Right hindlimb (tissue), 1 donor: ENCODE measurements around the gene KLHL10.
A peak's percentile ranks its signal among the peaks of the same experiment; 100 is the strongest.
"Not testable (repeated sequence)": the region's sequence is repeated elsewhere in the genome, so short reads cannot be mapped to it uniquely, and the experiment has no call there.

Experiments used
- DNase-seq: peaks from one replicate; pipeline ENCODE4 v3.0.0-alpha.2; 2018

KLHL10 gene

DNA sequence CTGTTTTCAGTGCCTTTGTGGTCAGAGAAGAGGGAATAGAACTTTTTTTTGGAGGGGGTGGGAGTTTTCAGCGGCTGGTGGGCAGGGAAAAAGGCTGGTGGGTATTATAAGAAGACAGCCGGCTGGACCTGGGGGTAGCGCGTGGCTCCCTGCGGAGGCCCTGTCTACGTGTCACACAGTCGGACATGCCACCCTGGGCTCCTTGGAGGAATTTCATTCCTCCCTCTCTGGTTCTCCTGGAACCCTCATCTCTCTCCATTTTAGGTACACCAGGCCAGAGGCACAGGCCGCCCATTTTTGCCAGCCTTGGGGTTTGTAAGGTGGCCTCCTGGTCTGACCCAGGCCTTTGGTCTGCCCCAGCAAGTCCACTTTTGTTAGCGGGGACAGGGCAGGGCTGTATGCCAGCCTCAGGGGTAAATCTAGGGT is 23.9 kb upstream of the KLHL10 start:
- no peak for DNase-seq

DNA sequence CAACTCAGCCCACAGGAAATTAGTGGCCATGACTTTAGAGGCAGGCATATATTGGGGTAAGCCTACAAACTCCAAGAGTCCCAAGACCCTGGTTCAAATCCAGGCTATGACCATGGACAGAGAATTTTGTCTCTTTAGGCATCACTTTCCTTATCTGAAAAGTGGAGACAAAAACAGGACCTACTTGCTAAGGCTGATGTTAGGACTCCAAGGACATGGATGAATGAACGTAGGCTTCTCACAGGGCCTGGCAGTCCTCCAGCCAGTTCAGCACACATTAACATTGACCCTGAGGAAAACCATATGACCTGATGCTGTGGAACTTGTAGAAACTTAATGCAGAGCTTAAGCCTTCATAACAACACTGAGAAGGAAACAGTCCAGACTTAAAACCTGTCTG is 23.4 kb upstream of the KLHL10 start:
- DNase-seq = no peak

DNA sequence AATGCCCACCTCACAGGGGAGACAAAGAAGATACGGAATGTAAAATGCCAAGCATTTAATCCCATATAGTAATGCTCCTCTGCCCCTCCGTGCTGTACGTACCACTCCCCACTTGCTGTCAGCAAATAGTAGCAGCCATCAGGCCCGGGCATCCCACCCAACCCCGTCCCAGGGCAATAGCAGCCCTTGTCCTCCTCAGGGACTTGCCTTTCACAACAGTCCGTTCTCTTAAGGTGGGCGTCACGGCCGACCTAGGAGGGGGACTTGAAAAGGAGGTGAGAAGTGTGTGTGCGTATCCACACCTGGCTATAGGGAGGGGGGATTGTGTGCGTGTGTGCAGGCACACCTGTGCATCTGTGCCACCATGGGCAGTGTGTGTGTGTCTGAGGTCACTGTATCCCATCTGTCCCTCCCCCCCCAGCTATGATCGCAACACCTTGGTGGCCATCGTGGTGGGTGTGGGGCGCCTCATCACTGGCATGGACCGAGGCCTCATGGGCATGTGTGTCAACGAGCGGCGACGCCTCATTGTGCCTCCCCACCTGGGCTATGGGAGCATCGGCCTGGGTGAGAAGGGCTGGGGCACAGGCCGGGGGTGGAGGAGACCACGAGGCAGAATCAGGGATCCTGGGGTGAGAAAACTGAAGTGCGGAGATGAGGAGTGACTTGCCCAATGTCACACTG is 20.8 kb upstream of the KLHL10 start:
- DNase-seq = no peak

DNA sequence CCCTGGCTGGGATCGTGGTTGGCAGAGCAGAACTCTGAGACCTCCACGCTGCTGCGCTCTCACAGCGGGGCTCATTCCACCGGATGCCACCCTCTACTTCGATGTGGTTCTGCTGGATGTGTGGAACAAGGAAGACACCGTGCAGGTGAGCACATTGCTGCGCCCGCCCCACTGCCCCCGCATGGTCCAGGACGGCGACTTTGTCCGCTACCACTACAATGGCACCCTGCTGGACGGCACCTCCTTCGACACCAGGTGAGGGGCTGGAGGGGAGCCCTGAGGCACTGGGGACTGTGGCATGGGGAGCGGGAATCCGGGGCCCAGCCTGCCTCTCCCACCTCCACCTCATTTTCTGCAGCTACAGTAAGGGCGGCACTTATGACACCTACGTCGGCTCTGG is 19.6 kb upstream of the KLHL10 start:
- DNase-seq = no peak

DNA sequence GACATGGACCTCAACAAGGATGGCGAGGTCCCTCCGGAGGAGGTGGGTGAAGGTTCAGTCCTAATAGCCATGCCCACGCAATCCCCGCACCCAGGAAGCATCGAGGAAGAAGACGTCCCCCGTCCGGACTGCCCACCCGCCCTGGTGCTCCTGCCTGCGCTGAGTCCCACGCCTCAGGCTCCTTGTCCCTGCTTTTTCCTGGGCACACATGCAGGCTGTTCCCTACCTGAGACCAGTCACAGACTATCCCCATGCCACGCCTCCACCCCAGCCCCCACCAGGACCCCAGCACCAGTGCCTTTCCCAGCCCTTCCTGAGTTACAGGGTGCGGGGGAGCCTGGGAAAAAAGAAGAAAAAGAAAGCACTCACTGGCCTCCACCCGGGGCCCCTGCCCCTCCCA is 15.8 kb upstream of the KLHL10 start:
- DNase-seq = no peak

DNA sequence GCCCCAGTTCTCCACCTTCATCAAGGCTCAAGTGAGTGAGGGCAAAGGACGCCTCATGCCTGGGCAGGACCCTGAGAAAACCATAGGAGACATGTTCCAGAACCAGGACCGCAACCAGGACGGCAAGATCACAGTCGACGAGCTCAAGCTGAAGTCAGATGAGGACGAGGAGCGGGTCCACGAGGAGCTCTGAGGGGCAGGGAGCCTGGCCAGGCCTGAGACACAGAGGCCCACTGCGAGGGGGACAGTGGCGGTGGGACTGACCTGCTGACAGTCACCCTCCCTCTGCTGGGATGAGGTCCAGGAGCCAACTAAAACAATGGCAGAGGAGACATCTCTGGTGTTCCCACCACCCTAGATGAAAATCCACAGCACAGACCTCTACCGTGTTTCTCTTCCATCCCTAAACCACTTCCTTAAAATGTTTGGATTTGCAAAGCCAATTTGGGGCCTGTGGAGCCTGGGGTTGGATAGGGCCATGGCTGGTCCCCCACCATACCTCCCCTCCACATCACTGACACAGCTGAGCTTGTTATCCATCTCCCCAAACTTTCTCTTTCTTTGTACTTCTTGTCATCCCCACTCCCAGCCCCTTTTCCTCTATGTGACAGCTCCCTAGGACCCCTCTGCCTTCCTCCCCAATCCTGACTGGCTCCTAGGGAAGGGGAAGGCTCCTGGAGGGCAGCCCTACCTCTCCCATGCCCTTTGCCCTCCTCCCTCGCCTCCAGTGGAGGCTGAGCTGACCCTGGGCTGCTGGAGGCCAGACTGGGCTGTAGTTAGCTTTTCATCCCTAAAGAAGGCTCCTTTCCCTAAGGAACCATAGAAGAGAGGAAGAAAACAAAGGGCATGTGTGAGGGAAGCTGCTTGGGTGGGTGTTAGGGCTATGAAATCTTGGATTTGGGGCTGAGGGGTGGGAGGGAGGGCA is 15.1 kb upstream of the KLHL10 start:
- no peak for DNase-seq

DNA sequence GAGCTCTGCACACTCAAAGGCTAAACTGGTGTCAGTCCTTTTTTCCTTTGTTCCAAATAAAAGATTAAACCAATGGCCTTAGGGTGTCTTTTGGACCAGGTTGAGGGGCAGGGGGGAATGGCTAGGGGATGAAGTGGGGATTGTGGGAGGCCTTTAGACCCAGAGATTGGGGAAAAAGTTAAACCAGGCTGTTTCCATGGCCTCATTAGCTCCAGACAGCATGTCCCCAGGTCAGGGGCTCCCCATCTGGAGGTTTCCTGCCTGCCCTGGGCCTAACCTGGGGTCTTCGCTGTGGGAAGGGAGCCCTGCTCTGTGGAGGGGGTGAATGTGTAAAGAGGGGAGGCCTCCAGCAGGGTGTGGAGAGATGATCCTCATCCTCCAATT is 14.5 kb upstream of the KLHL10 start:
- no peak for DNase-seq

DNA sequence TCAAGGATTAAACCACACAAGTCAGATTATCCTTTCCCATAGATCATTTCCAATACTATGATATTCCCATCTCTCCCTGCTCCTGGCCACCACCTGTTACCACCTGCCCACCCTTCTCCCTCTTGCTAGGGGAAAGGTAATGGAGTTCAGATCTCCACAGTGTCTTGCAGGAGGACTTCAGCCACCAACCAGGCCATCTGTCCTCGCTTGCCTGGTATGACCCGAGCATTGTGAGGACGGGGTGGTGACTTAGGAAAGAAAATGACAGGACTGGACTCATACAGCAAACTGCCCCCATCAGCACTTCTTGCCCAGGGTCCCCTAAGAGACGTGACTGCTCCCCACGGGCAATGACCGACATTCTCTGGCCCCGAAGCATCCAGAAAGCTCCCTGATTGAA is 14.0 kb upstream of the KLHL10 start:
- DNase-seq = no peak

DNA sequence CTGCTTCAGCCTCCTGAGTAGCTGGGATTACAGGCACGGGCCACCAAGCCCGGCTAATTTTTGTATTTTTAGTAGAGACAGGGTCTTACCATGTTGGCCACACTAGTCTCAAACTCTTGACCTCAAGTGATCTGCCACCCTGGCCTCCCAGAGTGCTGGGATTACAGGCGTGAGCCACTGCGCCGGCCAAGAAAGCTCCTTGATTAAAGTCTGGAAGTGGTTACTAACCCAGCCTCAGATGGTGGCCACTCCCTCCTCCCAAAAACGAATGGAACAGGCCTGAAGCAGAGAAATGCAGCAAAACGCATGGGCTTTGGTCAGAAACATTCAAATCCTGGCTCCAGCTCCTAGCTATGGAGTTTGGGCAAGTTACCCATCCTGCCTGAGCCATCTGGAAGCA is 13.5 kb upstream of the KLHL10 start:
- DNase-seq = peak; percentile 30

DNA sequence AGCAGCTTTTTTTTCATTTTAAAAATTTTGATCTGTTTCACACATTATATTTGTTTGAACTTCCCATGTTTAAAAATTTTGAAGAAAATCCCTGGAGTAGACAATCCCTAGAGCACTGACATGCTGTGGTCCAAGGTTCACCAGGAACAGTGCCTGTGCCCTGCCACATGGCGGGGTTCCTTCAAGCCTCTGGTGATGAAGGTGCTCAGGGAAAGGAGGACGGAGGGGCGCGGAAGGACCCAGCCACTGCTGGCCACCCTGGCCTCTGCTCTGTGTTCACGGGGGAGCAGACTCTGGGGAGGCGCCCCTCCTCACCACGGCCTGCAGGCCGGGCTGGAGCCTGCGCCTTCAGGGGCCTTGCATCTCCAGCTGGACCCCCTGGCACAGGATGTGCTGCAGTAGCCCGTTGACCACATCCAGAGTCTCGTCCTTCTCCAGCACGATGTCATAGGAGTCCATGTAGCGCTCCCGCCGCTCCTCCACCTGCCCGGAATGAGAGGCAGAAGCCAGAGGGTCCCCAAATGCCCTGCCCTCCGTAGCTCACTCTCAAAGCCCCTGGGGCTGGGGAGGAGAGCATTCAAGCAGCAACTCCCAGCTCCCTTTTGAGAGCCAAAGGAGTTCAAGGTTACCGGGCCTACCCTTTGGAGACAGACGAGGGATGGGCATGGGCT is 12.3 kb upstream of the KLHL10 start:
- no peak for DNase-seq

DNA sequence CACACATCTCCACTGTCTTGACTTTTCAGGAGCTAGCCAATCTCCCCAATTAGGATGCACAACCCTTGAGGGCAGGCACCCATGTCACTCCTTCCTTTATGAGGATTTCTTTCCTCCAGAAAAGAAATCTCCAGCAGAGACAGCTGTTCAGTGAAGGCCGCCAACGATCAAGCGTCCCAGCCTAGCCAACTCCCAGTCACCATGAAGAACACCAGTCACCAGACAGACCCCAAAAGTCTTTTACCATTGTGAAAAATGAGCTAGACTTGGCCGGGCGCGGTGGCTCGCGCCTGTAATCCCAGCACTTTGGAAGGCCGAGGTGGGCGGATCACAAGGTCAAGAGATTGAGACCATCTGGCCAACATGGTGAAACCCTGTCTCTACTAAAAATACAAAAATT is 7.7 kb upstream of the KLHL10 start:
- DNase-seq = not testable (repeated sequence)

DNA sequence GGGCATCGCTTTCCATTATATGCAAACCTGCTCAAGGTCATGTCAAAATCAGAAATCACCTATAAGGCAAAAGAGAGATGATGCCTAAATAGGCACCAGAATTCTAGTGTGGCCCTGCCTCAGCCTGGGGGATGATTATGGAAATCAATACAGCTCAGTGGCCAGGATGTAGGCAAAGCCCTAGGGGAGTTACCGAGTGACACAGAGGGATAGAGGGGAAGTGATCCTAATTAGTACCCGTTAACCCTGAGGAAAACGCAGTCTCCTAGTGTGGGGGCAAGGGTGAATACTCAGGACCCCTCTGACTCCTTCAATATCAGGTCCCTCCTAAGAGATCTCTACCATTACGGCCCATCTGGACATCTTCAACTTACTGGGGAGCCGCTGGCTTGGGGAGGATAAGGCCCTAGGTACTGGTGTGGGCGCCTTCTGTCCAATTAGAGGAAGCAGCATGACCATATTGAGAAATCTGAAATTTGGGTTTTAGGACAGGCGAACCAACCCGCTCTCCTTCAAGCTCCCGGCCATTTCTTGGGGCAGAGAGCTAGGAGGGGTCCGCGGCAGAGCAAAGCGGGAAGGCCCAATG is 2.3 kb upstream of the KLHL10 start:
- DNase-seq = no peak

DNA sequence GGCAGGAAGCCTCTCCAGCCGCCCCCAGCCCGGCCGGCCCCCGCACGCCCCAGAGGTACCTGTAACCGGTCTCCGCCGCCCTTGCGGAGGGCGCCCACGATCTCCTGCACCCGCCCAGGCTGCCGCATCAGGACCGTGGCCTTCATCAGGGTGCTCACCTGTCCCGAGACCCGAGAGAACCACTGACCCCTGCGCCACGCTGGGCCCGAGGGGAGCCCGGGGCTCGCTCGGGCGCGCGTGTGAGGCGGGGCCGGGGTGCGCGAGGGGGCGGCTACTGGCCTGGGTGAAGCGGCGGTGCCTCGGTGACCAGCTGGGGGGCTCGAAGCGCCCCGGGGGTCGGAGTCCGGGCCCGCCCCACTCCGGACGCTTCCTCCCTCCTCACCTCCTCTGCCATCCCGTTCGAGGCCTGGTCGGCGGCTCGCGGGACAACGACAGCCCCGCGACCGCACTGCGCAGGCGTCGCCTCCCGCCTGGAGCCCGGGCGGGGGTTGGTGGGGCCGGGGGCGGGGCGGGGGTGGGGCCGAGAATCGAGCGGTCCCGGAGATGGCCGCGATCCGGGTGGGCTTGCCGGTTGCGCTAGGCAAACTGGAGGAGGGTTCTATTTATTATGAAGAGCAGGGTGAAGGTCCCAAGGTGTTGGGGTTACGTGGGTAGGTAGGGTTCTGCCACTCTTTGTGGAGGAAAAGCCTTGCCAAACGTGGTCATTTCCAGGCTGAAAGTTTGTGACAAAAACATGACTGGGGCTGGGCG is 1.6 kb upstream of the KLHL10 start, which contains the start of gene NT5C3B:
TSS of gene NT5C3B (minus strand) at position 433 of the 750 bp plus-strand sequence. CDS start at position 394, 39 bp downstream.
- peak; percentile 83 for DNase-seq

DNA sequence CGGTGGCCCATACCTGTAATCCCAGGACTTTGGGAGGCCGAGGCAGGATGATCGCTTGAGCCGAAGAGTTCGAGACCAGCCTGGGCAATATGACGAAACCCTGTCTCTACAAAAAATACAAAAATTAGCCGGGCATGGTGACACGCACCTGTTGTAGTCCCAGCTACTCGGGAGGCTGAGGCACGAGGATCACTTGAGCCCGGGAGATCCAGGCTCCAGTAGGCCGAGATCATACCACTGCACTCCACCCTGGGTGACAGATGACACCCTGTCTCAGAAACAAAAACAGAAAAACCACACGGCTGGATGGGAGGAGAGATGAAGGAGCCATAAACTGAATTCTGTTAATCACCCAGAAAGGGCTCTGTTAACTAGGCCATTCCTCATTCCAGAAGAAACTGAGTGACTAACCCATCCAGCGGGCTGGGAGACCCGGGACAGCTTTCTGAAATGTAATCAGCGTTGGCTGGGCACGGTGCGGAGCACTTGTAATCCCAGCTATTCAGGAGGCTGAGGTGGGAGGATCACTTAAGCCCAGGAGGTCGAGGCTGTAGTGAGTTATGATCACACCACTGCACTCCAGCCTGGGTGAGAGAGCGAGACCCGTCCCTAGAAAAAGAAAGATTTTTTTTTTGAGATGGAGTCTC is 952 bp upstream of the KLHL10 start:
- no peak for DNase-seq

DNA sequence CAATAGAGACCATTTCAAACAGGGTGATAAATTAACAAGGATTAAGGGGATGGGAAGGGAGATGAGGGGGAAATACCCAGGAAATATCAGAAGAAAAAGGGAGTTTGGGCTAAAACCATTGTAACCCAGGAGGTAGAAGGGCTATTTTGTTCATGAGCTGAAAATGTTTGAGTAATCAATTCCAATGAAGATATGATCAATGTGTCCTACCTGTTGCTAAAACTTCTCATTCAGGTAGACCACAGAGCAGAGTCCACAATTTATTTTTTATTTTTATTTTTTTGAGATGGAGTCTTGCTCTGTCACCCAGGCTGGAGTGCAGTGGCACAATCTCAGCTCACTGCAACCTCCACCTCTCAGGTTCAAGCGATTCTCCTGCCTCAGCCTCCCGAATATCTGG is 1.8 kb downstream of the KLHL10 start:
- not testable (repeated sequence) for DNase-seq

DNA sequence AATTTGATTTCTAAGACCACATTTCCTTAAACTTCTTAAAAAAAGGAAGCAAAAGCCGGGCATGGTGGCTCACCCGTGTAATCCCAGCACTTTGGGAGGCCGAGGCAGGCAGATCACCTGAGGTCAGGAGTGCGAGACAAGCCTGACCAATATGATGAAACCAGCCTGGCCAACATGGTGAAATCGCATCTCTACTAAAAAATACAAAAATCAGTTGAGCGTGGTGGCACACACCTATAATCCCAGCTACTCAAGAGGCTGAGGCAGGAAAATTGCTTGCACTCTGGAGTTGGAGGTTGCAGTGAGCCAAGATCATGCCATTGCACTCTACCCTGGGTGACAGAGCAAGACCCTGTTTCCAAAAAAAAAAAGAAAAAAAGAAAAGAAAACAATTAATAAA is 3.2 kb downstream of the KLHL10 start:
- not testable (repeated sequence) for DNase-seq

DNA sequence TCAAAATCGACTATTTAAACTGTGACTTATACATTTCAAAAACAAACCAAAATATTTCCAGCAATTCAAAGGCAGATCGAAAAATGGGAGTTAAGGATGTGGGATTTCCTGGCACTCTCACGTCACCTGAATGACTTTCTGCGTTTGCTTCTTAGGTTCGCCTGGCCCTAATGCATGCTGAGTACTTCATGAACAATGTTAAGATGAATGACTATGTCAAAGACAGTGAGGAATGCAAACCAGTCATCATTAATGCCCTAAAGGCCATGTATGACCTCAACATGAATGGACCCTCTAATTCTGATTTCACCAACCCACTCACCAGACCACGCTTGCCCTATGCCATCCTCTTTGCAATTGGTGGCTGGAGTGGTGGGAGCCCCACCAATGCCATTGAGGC is 7.3 kb downstream of the KLHL10 start:
- no peak for DNase-seq

DNA sequence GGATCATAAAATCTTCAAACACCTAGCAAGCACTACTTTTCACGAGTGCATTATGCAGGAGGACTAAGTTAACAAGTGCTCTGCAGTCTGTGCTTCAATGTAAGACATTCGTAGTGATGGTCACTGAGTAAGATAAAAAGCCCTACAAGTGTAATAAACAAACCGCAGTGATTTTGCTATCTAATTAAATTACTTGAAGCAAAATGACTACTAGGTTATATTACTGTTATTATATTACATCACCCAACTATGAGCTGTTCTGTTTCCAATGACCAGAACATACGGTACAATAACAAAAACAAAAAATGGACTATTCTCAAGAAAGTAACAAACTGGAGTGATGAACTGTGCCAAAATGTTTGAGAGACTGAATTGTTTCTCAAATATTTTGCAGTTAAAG is 11.2 kb downstream of the KLHL10 start:
- DNase-seq = no peak

DNA sequence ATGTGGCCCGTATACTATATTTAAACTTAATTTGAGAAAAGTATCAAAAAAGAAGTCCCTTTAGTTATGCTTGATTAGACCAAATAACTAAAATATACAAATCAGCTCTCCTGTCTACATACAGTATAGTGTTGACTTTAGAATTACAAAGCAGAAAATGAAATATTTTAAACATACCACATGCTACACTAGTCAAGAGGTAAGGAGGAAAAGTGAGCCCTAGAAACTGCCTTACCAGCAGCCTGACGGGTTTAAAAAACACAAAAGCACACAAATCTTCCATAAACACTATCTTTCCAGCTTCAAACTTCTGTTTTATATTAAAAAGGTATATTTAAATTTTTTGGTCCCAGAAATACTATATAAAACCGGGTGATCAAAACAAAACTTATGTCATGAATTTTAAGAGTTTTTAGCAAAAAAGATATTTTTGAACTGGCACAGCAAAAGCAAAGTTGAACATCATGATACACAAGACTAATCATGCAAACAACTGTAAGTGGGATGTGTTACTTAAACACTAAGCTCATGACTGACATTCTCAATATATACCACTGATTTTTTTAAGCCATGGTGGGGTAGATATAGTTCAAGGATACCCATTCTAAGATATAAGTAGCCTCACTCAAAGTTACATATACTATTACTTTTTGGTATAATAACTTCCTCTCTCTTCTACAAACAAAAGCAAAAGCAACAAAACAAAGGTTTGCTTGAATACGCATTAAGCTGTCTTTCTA is 11.8 kb downstream of the KLHL10 start:
- DNase-seq = no peak

DNA sequence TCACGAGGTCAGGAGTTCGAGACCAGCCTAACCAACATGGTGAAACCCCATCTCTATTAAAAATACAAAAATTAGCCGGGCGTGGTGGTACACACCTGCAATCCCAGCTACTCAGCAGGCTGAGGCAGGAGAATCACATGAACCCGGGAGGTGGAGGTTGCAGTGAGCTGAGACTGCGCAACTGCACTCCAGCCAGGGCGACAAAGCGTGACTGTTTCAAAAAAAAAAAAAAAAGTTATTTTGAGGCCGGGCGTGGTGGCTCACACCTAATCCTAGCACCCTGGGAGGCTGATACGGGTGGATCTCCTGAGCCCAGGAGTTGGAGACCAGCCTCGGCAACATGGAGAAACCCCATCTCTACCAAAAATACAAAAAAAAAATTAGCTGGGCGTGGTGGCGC is 13.8 kb downstream of the KLHL10 start:
- not testable (repeated sequence) for DNase-seq

DNA sequence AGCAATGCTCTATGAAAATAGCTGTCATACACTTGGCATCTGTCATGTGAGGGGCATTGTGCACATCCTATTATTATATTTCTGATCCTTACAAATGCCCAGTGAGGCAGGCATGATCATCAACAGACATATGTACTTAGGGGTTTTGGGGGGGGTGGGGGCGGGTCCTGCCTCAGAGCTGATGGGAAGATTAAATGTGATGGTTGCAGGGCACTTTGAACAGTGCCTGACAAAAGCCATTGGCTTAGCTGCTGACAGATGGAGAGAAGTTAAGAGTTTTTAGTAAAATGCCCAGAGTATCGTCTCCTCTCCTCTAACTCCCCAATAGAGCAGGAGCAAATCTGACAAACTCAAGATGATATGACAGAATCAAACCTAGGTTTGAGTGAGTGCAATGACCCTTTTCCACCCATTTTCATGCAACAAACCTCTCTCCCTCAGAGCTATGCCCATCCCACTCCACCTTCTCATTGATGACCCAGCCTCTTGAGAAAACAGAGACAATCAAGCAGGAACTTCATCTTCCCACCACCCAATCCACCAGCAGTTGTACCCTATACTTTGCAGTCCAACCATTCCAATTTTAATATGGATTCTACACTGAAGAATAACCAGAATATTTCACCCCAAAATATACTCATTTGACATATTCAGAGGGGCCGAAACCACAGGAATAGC is 22.8 kb downstream of the KLHL10 start:
- DNase-seq = no peak
